22Rv1 (cell line): Measurements from ENCODE around the gene CELF4.
"Not testable (repeated sequence)": the region's sequence is repeated elsewhere in the genome, so short reads cannot be mapped to it uniquely, and the experiment has no call there.

Experiments used
- H3K27ac ChIP-seq: fragments of 450-650 bp; 2 replicates; pipeline ENCODE4 v1.5.1; 2017
- CTCF ChIP-seq: fragments of 450-650 bp; IDR thresholded peaks from 2 replicates; pipeline ENCODE4 v1.5.1; 2017; ENCODE audit warnings: mild to moderate bottlenecking
- ZFX ChIP-seq: fragments of 450-650 bp; IDR thresholded peaks from 2 replicates; pipeline ENCODE4 v1.6.1; 2017; ENCODE audit warnings: antibody characterized with exemption, borderline replicate concordance

Gene CELF4

GRCh38 chr18:37470986-37471385 lies 94.6 kb downstream of the CELF4 start:
- TF ChIP-seq CTCF: no peak
- no peak for TF ChIP-seq ZFX
- H3K27ac ChIP-seq: no peak overlapping the region

GRCh38 chr18:37467002-37467662 lies 98.5 kb downstream of the CELF4 start:
- TF ChIP-seq ZFX (no peak), CTCF (no peak)
- H3K27ac ChIP-seq: no peak overlapping the region

GRCh38 chr18:37465958-37466357 lies 99.6 kb downstream of the CELF4 start:
- TF ChIP-seq CTCF: no peak
- TF ChIP-seq ZFX: no peak

GRCh38 chr18:37464257-37464656 lies 101.3 kb downstream of the CELF4 start:
- TF ChIP-seq CTCF (no peak), ZFX (no peak)
- no peak overlapping the region for H3K27ac ChIP-seq

More at GRCh38 chr18:37465958-37466357, 99.6 kb downstream of the CELF4 start:
- H3K27ac ChIP-seq: no peak overlapping the region

- not testable (repeated sequence) for H3K27ac ChIP-seq
These were observed 104.3 kb downstream of the CELF4 start for GRCh38 chr18:37461329-37461728.

- TF ChIP-seq CTCF (no peak), ZFX (no peak)
- no peak overlapping the region for H3K27ac ChIP-seq
These were observed 105.0 kb downstream of the CELF4 start for GRCh38 chr18:37460604-37461003.

- H3K27ac ChIP-seq: no peak overlapping the region
- TF ChIP-seq ZFX (no peak), CTCF (no peak)
These were observed 106.9 kb downstream of the CELF4 start for GRCh38 chr18:37458697-37459096.

GRCh38 chr18:37457753-37458152 lies 107.8 kb downstream of the CELF4 start:
- no peak overlapping the region for H3K27ac ChIP-seq
- TF ChIP-seq CTCF (no peak), ZFX (no peak)
